Smooth muscle cell (in vitro differentiated cells): ENCODE measurements around the gene MVD. TPM values are rescaled to one million over a fixed set of nuclear protein-coding genes. Genes with fewer than 3 reads are reported as not detected.

Experiments
- DNase-seq: peaks from one replicate; lab custom pipeline; 2025; ENCODE audit not compliant: unreplicated experiment; lab: John Stamatoyannopoulos, UW
- H2AFZ ChIP-seq: fragments of 200-600 bp; sonication (generic); 2 replicates; pipeline ENCODE4 v1.6.0; 2016; ENCODE audit warnings: antibody characterized with exemption, low read depth, mild to moderate bottlenecking
- H3F3A ChIP-seq: fragments of 200-600 bp; sonication (generic); 2 replicates; pipeline ENCODE4 v1.6.0; 2017; ENCODE audit warnings: antibody characterized with exemption, low read depth
- H3K27ac ChIP-seq: fragments of 200-600 bp; sonication (generic); 2 replicates; pipeline ENCODE4 v1.5.1; 2016; ENCODE audit warnings: low read depth, mild to moderate bottlenecking
- H3K27me3 ChIP-seq: fragments of 200-600 bp; sonication (generic); 2 replicates; pipeline ENCODE4 v1.6.1; 2016; ENCODE audit warnings: low read depth, mild to moderate bottlenecking
- H3K36me3 ChIP-seq: fragments of 200-600 bp; sonication (generic); 2 replicates; pipeline ENCODE4 v1.5.1; 2016; ENCODE audit warnings: low read depth
- H3K4me1 ChIP-seq: fragments of 200-600 bp; sonication (generic); 2 replicates; pipeline ENCODE4 v1.5.1; 2016; ENCODE audit warnings: low read depth
- H3K4me2 ChIP-seq: fragments of 200-600 bp; sonication (generic); 2 replicates; pipeline ENCODE4 v1.6.0; 2016; ENCODE audit warnings: mild to moderate bottlenecking
- H3K4me3 ChIP-seq: fragments of 200-600 bp; sonication (generic); 2 replicates; pipeline ENCODE4 v1.5.1; 2016; ENCODE audit warnings: mild to moderate bottlenecking
- H3K79me2 ChIP-seq: fragments of 200-600 bp; sonication (generic); 2 replicates; pipeline ENCODE4 v1.6.0; 2016; ENCODE audit warnings: low read depth, mild to moderate bottlenecking
- H3K9ac ChIP-seq: fragments of 200-600 bp; sonication (generic); 2 replicates; pipeline ENCODE4 v1.6.0; 2016; ENCODE audit warnings: low read depth
- H3K9me3 ChIP-seq: fragments of 200-600 bp; sonication (generic); replicated peaks from 2 replicates; pipeline ENCODE4 v1.5.1; 2016; ENCODE audit warnings: low read depth
- H4K20me1 ChIP-seq: fragments of 200-600 bp; sonication (generic); 2 replicates; pipeline ENCODE4 v1.6.0; 2016; ENCODE audit warnings: low read depth
- CTCF ChIP-seq: fragments of 200-600 bp; sonication (generic); IDR thresholded peaks from 2 replicates; pipeline ENCODE4 v1.5.1; 2017; ENCODE audit warnings: borderline replicate concordance, mild to moderate bottlenecking, antibody characterized with exemption; ENCODE audit not compliant: insufficient read depth, poor library complexity, severe bottlenecking
- WGBS: methylation state at CpG from one replicate; pipeline ENCODE4 v1.1.7; 2016; ENCODE audit warnings: low lambda C conversion rate; 5-methylcytosine and 5-hydroxymethylcytosine counted together
- polyA plus RNA-seq: library from polyadenylated mRNA; unstranded; fragments of >200 nt; fragmentation: Nextera tagmentation; extraction: Ambion mirVana; gene quantifications from 2 replicates; pipeline ENCODE4 v1.2.1, GENCODE V29; 2016
- total RNA-seq: library from RNA; depleted of rRNA; stranded (reverse); fragments of >200 nt; gene quantifications from 2 replicates; pipeline ENCODE4 v1.2.3, GENCODE V29; 2014

Gene MVD
- total and polyA plus RNA-seq, 2 experiments from 2014 or later: 46.1 to 113 TPM

GRCh38 chr16:88632587-88632930 lies 30.3 kb downstream of the MVD start:
- TF ChIP-seq CTCF: no peak
- no peaks in the 10 kb centered on the region for H3K27me3 ChIP-seq
- DNase-seq: no peak
- no peak overlapping the region for H3K27ac ChIP-seq
- no peaks in the 10 kb centered on the region for H3K9me3 ChIP-seq
- H4K20me1 ChIP-seq: peaks cover 8% of the 10 kb centered on the region
- no peaks in the 10 kb centered on the region for H3F3A ChIP-seq
- no peaks in the 10 kb centered on the region for H3K79me2 ChIP-seq
- 97% methylated on average over 11 of the region's 11 CpGs for WGBS
- H3K4me1 ChIP-seq: peaks cover 7% of the 10 kb centered on the region
- H3K36me3 ChIP-seq: no peaks in the 10 kb centered on the region
- H3K4me2 ChIP-seq: no peak overlapping the region
- no peak overlapping the region for H3K4me3 ChIP-seq
- no peak overlapping the region for H2AFZ ChIP-seq
- no peak overlapping the region for H3K9ac ChIP-seq

GRCh38 chr16:88631920-88632586 lies 30.8 kb downstream of the MVD start:
- Histone ChIP-seq H3K27ac (no peak overlapping the region), H3F3A (no peaks in the 10 kb centered on the region), H3K27me3 (no peaks in the 10 kb centered on the region), H3K9ac (no peak overlapping the region), H3K9me3 (no peaks in the 10 kb centered on the region), H4K20me1 (peaks cover 8% of the 10 kb centered on the region), H3K4me3 (no peak overlapping the region), H3K4me2 (no peak overlapping the region), H2AFZ (no peak overlapping the region), H3K36me3 (no peaks in the 10 kb centered on the region), H3K4me1 (peaks cover 7% of the 10 kb centered on the region), H3K79me2 (no peaks in the 10 kb centered on the region)
- 94% methylated on average over 30 of the region's 30 CpGs for WGBS
- no peak for DNase-seq
- no peak for TF ChIP-seq CTCF

GRCh38 chr16:88631384-88631783 lies 31.5 kb downstream of the MVD start:
- H3K4me1 ChIP-seq: peaks cover 7% of the 10 kb centered on the region
- H3K27me3 ChIP-seq: no peaks in the 10 kb centered on the region
- H3K27ac ChIP-seq: no peak overlapping the region
- H3K9ac ChIP-seq: no peak overlapping the region
- no peaks in the 10 kb centered on the region for H3K9me3 ChIP-seq
- no peak overlapping the region for H2AFZ ChIP-seq
- H3K4me3 ChIP-seq: no peak overlapping the region
- H4K20me1 ChIP-seq: peaks cover 12% of the 10 kb centered on the region
- H3K4me2 ChIP-seq: no peak overlapping the region
- H3F3A ChIP-seq: no peaks in the 10 kb centered on the region
- no peaks in the 10 kb centered on the region for H3K79me2 ChIP-seq
- 78% methylated on average over 16 of the region's 16 CpGs for WGBS
- no peak for TF ChIP-seq CTCF
- no peaks in the 10 kb centered on the region for H3K36me3 ChIP-seq
- DNase-seq: no peak

GRCh38 chr16:88630941-88631340 lies 31.9 kb downstream of the MVD start:
- no peak for DNase-seq
- no peak overlapping the region for H2AFZ ChIP-seq
- H3K79me2 ChIP-seq: no peaks in the 10 kb centered on the region
- peaks cover 13% of the 10 kb centered on the region for H4K20me1 ChIP-seq
- 97% methylated on average over 23 of the region's 23 CpGs for WGBS
- no peaks in the 10 kb centered on the region for H3K36me3 ChIP-seq
- H3F3A ChIP-seq: no peaks in the 10 kb centered on the region
- no peak overlapping the region for H3K4me3 ChIP-seq
- H3K9ac ChIP-seq: no peak overlapping the region
- H3K9me3 ChIP-seq: no peaks in the 10 kb centered on the region
- no peak overlapping the region for H3K27ac ChIP-seq
- peaks cover 7% of the 10 kb centered on the region for H3K4me1 ChIP-seq
- no peak overlapping the region for H3K4me2 ChIP-seq
- no peaks in the 10 kb centered on the region for H3K27me3 ChIP-seq
- no peak for TF ChIP-seq CTCF
